ENCODE measurements around the gene CCDC152.

The CCDC152 gene

DNA sequence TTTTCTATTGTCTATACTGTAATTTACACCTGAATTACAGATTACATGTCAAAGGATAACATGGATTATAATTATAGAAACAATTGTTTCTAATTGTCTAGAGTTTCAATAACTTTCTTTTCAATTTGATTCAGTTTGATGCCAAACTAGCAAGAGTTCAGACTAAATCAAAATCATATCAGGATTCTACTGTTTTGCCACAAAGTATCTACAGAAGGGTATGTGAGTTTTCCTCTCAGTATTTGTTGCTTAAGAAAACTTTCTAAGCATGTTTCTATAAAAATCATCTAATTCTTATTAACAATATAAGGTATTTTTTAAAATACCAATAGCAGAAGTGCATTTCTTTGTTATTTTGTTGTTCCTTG is 42.6 kb downstream of the CCDC152 start:
- no peak for TF ChIP-seq CTCF (conservative IDR thresholded peaks at IDR 0.05)
- H3K27ac ChIP-seq = no peak overlapping the region

GRCh38 chr5:42799668-42800114 is 43.1 kb downstream of the CCDC152 start:
- no peak overlapping the region for H3K27ac ChIP-seq
- no peak for TF ChIP-seq CTCF (conservative IDR thresholded peaks at IDR 0.05)

- no peak overlapping the region for H3K27ac ChIP-seq
- TF ChIP-seq CTCF (conservative IDR thresholded peaks at IDR 0.05) = no peak
These were observed 44.2 kb downstream of the CCDC152 start for GRCh38 chr5:42800748-42801330.

DNA sequence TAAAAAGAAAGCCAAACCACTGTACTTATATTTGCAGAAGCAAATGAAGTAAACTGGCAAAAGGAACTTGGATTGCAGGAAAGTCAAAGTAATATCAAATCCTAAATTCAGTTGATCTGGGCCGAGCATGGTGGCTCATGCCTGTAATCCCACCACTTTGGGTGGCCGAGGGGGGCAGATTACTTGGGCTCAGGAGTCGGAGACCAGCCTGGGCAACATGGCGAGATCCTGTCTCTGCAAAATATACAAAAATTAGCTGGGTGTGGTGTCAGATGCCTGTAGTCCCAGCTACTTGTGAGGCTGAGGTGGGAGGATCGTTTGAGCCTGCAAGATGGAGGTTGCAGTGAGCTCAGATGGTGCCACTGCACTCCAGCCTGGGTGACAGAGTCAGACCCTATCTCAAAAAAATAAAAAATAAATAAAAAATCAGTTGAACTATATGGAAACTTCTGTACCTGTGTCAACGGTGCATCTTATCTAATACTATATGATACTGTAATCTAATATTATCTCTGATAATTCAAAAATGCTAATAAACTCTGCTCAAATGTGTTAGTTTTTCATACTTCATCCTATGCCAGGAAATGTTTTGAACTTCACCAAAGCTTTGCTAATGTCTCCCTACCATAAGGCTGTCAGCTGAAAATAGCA is 45.0 kb downstream of the CCDC152 start:
- TF ChIP-seq CTCF (conservative IDR thresholded peaks at IDR 0.05) = no peak
- no peak overlapping the region for H3K27ac ChIP-seq

GRCh38 chr5:42804717-42805339 is 48.2 kb downstream of the CCDC152 start:
- no peak for TF ChIP-seq CTCF (conservative IDR thresholded peaks at IDR 0.05)

DNA sequence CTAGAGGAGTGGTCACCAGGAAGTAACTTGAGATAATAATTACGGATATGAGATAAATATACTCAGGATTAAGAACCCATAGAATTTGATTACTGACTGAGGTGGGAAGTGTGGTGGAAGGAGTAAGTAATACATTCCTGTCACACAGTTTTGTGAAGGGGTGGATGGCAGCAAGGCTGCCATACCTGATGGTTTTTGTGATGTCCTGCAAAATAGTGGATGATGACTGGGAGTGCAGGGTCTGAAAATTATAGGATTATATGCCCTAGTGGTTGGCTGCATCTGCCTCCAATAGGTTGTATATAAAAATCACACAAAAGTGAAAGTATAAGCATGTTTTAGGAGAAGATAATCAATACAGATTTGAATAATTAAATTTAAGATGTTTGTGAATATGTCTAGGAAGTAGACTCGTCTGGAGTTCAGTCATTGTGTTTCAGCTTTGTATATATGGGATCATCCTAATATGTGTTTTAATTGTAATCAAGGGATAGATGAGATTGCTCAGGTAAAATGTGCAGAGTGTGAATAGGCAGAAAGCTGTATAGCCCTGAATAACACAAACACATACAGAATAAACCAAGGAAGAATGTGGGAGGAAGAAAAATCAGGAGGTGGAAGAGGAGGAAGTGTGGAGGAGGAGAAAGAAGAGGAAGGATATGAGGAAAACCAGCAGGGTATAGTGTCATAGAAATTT is 49.5 kb downstream of the CCDC152 start:
- no peak for TF ChIP-seq CTCF (conservative IDR thresholded peaks at IDR 0.05)
- H3K27ac ChIP-seq = no peak overlapping the region

More at GRCh38 chr5:42804717-42805339, 48.2 kb downstream of the CCDC152 start:
- no peak overlapping the region for H3K27ac ChIP-seq

DNA sequence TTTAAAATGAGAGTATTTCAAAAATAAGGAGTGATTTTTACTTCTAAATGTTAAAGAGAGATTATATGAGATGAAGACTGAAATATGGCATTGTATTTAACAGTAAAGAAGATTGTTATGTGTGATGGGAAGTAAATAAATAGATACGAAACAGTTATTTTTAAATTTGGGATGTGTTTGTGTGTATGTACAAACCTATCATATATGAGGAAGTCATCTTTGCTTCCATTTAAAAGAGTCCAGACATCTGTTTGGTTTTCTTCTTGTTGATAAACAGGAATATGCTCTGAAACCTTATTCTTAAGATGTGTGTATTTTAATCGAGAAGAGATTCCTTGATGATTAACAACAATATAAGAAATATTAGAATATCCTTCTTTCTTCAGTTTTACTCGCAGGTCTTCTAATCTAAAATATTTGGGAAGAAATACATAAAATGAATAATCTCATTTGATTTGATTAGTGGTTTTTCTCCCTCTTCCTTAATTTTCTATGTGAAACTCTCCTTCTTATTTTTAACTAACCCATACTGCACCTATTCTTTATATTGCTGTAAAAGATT is 50.2 kb downstream of the CCDC152 start:
- TF ChIP-seq CTCF (conservative IDR thresholded peaks at IDR 0.05) = no peak
- H3K27ac ChIP-seq = no peak overlapping the region
